GM19099 (cell line): Measurements from ENCODE around the gene ATP6V1G1.

Experiments
- POLR2A ChIP-seq: IDR thresholded peaks from 3 replicates; pipeline ENCODE4 v1.6.1; 2011; ENCODE audit warnings: low read depth; ENCODE audit not compliant: insufficient read length; ENCODE audit errors: extremely low read depth

Gene ATP6V1G1, protein sequence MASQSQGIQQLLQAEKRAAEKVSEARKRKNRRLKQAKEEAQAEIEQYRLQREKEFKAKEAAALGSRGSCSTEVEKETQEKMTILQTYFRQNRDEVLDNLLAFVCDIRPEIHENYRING

DNA sequence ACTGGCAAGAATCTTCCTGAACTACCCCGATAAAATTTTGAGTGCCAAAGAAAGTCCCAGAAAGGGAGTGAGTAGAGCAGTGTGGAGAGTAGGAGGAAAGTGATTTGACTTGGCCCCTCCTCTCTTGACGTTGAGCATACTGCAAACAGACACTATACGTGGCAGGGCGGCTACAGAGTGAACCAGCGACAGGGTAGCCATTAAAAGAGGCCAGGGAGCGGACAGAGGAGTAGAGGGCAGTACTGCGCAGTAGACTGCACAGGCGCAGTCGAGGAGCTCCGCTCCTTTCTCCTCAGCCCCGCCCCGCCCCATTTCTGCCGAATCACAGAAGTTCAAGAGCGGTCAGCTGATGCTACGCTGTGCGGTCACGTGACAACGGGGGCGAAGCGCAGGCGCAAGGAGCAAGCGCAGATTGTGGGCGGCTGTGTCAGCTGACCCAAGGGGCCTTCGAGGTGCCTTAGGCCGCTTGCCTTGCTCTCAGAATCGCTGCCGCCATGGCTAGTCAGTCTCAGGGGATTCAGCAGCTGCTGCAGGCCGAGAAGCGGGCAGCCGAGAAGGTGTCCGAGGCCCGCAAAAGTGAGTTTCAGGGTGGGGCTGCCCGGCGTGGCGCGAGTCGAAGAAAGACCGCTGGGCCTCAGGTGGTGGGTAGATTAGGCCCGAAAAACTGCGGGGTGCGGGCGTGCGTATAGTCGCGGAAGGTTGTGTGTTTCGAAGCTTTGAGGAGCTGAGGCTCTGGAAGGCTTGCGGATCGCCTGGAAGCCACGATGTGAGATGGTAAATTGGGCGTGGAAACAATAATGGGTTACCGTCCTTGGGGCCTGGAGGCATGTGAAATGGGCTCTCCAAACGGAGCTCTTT lies at the start of gene ATP6V1G1:
Gene ATP6V1G1 (plus strand): TSS at position 425 of the 858 bp plus-strand sequence. CDS start 70 bp downstream, at position 495.
- peak; percentile 97 for TF ChIP-seq POLR2A

DNA sequence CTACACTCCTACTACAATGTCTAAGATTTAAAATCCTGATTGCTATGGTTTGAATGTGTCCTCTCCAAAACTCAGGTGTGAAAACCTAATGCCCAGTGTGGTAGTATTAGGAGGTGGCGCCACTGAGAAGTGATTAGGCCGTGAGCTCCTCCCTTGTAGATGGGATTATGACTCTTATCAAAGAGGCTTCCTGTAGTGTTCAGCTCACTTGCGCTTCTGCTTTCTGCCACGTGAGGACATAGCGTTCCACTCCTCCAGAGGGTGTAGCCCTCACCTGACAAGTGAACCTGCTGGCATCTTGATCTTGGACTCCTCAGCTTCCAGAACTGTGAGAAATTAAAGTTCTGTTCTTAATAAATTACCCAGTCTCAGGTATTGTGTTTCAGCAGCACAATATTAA lies 49.3 kb upstream of the ATP6V1G1 start:
- TF ChIP-seq POLR2A, result no peak

DNA sequence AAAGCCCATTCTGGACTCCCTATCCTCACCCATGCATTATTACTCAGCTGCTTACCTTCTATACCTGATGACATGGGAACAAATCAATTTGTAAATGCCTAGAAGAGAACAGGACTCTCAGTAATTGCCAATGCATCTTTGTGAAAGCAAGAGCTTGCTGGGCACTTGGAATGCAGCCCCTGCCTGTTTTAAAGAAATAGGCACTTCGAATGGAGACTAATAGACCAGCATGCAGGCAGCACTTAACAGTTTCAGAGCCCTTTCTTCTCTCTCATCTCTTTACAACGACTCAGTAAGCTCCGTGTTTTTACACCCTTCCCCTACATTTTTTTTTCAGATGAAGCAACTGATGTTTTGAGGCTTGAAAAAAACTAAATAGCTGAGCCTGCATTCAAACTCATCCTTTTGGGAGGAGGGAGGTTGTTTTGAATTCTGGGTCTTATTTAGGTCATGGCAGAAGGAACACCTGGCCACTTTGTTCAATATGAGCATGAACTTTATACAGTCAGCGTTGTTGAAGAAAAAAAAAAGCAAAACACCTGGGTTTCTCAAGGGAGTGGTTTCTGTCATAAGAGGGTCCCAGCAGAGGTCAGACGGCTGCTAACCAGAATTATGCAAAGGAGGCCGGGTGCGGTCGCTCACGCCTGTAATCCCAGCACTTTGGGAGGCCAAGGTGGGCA lies 47.7 kb upstream of the ATP6V1G1 start:
- TF ChIP-seq POLR2A, result no peak

DNA sequence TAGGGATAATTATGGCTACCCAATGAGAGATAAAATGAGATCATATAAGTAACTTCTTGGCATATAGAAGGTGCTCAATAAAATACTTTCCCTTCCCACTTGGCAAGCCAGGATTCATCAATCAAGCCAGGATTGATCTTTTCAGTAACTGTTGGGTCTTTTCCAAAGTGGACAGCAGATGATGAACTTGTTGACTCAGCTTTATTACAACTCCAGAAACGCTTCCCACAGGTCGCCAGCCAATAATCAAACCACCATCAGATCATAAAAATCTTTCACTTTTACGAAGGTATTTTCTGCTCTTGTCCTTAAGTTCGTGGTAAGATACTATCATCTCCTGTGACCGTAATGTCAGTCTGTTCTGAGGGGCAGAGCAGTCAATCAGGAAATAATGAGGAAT lies 42.5 kb upstream of the ATP6V1G1 start:
- no peak for TF ChIP-seq POLR2A

DNA sequence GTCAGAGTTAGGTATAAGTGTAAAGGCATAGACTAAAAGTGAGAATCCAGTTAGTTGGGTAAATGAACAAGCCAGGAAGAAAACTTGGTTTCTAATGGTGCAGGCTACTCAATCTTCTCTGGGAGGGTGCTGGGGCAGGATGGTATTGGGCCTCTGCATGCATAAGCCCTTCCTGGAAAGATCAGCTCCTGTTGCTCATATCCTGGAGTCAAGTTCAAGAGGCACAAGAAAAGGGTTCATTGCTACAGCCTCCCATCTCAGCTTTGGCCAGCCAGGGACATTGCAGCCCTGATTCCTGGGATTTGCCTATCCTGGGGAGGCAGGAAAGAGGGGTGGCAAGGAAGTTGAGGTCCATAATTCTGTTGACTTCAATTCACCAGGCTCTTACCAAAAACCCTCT lies 40.7 kb upstream of the ATP6V1G1 start:
- no peak for TF ChIP-seq POLR2A

DNA sequence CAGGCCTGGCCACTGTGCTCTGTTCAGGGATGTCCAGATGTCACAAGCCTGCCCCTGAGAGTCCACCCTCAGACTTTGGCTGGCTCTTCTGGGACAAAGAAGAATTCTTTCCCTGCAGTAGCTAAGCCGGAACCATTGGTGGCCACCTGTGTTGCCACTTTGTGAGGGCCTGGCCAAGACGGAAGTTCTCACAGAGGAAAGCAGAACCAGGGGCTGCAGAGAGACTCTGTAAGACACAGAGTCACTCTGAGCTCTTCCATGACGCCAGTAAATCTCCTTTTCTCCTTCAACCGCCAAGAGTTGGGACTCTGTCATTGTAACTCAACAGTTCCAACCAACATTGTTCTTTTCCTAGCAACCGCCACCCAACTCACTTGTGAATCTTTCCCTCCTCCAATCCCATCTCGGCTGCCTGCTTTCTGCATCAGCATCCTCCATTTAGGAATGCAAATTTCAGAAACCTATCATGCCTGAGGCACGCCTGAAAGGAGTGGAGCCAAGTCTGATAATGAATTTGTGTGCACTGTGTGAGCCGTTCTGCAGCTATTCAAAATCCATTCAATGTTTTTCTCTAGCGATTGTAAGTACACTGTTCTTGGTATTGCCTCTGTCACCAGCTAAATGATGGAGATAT lies 37.8 kb upstream of the ATP6V1G1 start:
- TF ChIP-seq POLR2A, result no peak

DNA sequence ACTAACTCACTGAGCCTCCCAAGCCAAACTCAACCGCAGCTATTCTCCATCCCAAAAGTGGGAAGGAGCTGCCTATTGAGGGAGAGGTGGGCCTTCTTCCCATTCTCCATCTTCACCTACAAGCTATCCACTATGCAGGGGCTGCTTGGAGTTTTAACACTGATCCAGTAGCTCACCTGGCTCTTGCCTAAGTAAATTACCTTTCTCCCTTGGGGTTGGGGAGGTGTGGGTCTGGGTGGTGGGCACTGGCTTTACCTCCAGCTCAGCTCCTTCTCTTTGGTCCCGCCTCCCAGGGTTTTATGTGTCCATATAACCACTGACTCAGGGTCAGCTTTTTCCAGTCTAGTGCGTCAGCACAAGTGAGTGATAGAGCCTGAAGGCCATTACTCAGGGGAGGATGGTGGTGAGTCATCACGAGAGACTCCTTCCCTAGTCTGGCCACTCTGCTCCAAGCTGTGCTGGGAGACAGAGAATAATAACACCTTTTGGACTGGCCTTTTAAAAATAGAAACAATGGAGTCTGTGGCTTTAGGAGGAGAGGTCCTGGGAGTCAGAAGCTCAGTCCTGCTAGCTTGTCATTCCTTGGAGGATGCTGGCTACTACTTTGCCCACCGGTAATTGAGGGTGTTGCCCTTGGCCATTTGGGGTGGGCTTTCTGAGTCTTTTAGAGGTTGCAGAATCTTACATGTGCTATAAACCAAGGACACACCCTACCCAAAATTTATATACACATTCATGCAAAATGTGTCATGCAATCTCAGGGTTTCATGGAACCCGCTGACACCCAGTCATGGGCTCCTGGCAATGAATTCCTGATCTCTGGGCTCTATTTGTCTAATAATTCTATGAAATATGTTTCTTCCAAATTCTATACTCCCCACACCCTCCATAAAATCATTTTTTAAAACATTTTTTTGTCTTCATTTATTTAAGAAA lies 35.6 kb upstream of the ATP6V1G1 start:
- no peak for TF ChIP-seq POLR2A

DNA sequence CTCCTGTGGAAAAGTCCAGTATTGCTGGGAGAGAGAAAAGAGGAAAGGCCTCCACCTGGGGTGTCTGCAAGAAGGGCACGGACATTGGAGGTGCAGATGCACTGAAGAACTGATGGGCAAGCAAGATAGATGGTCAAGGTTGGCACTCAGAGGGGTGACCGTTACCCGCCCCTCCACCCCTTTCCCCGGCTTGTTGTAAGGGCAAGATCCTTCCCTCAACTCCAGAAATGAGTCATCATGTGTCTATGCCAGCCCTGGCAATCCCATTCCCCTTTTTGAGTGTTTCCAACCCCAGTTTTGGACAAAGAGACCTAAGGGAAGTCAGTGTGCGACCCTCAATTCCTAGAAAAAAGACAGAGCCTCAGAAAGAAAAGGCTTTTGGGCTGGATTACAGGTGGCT lies 34.9 kb upstream of the ATP6V1G1 start:
- TF ChIP-seq POLR2A, result no peak

DNA sequence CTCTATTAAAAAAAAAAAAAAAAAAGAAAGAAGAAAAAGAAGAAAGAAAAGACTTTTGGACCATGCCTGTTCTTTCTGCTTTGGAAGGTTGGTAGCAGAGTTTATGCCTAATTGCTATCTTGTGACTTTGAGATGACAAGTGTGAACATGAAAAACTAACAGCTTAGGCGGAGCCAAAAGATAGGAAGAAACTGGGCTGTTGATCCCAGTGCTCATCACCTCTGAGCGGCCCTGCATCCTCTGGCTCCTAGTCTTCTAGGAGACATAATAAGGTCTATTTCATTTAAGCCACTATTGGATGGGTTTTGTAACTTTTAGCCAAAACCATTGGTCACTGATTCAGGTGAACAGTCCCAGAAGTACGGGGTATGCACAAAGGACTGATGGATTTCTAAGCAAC lies 34.4 kb upstream of the ATP6V1G1 start:
- TF ChIP-seq POLR2A, result no peak

DNA sequence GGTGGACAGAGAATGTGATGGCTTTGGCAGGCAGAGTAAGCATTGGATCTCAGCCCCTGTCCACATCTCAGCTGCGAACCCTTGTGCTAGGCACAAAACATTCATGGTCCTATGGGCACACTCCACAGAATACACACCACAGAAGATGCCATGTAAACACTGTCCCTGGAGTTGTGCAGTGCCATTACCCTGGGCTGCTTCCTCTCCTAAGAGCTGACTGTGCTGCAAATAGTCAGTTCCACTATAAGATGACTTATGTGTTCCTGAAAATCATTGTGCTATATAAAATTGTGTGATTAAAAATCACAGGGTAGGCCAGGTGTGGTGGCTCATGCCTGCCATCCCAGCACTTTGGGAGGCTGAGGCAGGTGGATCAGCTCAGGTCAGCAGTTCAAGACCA lies 31.9 kb upstream of the ATP6V1G1 start:
- TF ChIP-seq POLR2A, result no peak

DNA sequence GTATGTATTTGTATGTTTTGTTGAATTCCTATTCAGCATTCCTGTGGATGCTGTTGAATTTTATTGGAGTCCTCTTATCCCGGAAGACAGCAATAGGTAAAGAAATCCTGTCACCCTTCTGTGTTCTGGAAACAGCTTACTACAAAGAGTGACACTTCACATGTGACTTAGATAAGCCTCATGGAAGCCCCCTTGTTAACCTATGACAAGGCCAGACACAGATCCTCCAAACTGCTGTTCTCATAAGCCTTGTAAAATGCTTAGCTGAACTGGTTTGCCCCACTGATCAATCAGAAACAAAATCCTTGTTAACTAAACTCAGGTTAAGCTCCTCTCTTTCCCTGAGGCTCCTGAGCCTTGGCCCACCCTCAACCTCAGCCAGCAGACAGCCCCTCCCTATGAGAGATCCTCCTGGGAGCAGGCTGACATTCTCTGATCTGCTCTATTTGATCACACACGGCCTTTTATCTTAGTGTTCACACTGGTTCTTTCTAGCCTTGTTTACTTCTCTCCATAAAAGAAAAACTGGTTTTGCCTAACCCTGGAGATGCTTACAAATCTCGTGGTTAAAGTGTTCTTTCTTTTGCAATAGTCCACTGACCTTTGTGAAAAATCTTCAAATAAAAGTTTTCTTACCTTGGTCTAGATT lies 29.4 kb upstream of the ATP6V1G1 start:
- TF ChIP-seq POLR2A, result no peak

DNA sequence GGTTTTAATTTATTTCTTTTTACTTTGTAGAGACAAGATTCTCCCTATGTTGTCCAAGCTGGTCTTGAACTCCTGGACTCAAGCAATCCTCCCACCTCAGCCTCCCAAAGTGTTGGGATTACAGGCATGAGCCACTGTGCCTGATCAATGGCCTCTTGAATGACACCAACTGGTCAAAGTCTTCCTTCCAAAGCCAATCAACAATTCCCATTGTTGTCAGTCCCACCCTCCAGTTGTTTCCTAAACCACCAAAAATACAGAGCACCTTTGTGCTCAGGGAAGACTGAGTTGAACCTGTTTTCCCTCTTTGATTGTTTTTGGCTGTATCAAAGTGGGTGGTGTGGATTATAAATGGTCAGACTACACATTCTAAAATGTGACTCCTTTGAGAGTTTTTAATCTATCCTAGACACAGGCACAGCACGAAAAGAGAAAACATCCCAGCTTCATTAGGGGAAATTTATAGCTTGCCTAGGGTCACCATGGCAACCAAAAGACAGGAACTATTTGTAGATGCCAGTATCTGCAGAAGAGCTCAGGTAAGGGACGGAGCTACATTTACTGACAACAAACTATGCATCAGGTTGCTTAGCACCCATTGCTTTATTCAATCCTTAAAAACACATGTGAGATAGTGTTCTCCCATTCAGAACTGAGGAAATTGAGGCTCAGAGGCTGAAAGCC lies 27.6 kb upstream of the ATP6V1G1 start:
- no peak for TF ChIP-seq POLR2A

DNA sequence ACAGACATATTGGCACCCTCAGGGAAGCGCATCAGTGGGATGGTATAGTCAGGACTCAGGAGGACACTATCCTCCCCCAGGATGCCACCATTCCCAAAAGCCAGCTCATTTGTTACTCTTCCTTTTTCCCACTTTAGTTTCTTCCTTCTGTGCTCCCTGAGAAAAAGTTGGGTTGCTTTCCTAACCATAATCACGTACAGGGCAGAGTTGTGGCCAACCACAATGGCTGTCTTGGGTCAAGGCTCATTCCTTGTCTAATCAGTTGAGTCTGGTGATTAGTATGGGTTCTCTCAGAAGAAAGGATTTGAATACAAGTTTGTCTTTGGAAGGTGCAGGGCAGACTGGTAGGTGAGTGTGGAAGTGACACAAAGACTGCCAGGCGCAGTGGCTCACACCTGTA lies 26.6 kb upstream of the ATP6V1G1 start:
- TF ChIP-seq POLR2A, result no peak

DNA sequence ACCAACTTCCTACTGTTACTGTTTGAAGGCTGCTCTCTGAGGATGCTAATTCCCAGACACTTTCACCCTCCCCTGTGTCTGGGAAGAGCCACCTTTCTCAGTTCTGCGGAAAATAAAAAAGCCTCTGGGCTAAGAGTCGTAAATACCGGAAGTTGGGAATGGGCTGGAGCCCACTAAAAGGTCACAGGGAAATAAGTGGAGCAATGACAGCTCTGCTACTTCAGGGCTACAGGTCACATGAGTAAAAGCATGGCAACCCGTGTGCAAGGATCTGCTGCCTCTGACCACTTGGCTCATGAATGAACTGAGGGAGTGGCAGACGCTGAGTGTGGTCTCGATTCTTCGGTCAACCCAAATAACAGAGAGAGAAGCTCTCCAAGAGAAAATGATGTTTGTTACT lies 25.8 kb upstream of the ATP6V1G1 start:
- no peak for TF ChIP-seq POLR2A

DNA sequence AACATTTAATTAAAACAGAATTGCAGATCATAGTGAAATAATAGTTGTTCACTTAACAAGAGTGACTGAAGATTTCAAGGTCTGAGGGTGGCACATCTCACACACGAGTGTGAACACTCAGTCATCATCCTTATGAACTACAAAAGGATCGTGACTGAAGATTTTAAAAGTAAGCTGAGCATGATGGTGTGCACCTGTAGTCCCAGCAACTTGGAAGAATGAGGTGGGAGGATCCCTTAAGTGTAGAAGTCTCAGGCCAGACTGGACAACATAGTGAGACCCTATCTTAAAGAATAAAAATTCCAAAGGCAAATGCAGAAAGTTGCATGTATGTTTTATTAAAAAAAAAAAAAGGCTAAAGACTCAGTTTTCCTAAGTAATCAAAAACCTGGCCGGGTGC lies 22.4 kb upstream of the ATP6V1G1 start:
- no peak for TF ChIP-seq POLR2A
